ENCODE measurements around the gene ABCB1.

ABCB1 gene

GRCh38 chr7:87600130-87601124 is at the start of gene ABCB1:
Gene ABCB1, minus strand, starts transcription at chr7:87600884. Its CDS starts 700 bp downstream, at chr7:87600184.
- peak; percentile 88 for DNase-seq (ENCODE audit: low spot score)

- DNase-seq (ENCODE audit: low spot score), result no peak
Observed at GRCh38 chr7:87648316-87648715, 47.6 kb upstream of the ABCB1 start.

GRCh38 chr7:87645446-87645845 is 44.8 kb upstream of the ABCB1 start:
- no peak for DNase-seq (ENCODE audit: low spot score)

GRCh38 chr7:87635921-87636320 is 35.2 kb upstream of the ABCB1 start:
- no peak for DNase-seq (ENCODE audit: low spot score)

GRCh38 chr7:87628780-87629569 is 28.3 kb upstream of the ABCB1 start:
- peak; percentile 65 for DNase-seq (ENCODE audit: low spot score)

- no peak for DNase-seq (ENCODE audit: low spot score)
Observed at GRCh38 chr7:87627634-87627994, 26.9 kb upstream of the ABCB1 start.

GRCh38 chr7:87625101-87625500 is 24.4 kb upstream of the ABCB1 start:
- DNase-seq (ENCODE audit: low spot score), result no peak

GRCh38 chr7:87624628-87625027 is 23.9 kb upstream of the ABCB1 start:
- DNase-seq (ENCODE audit: low spot score), result peak; percentile 17

- DNase-seq (ENCODE audit: low spot score), result no peak
Observed at GRCh38 chr7:87615197-87615596, 14.5 kb upstream of the ABCB1 start.

GRCh38 chr7:87609916-87610315 is 9.2 kb upstream of the ABCB1 start:
- DNase-seq (ENCODE audit: low spot score), result no peak

GRCh38 chr7:87608431-87608830 is 7.7 kb upstream of the ABCB1 start:
- DNase-seq (ENCODE audit: low spot score), result peak; percentile 75

GRCh38 chr7:87604264-87604663 is 3.6 kb upstream of the ABCB1 start:
- DNase-seq (ENCODE audit: low spot score), result no peak

- peak; percentile 26 for DNase-seq (ENCODE audit: low spot score)
Observed at GRCh38 chr7:87599336-87599735, 1.3 kb downstream of the ABCB1 start.

- no peak for DNase-seq (ENCODE audit: low spot score)
Observed at GRCh38 chr7:87598234-87599009, 2.3 kb downstream of the ABCB1 start.

GRCh38 chr7:87596696-87597095 is 4.0 kb downstream of the ABCB1 start:
- DNase-seq (ENCODE audit: low spot score), result no peak

GRCh38 chr7:87596136-87596535 is 4.5 kb downstream of the ABCB1 start:
- DNase-seq (ENCODE audit: low spot score), result no peak

GRCh38 chr7:87592300-87592699 is 8.4 kb downstream of the ABCB1 start:
- no peak for DNase-seq (ENCODE audit: low spot score)

GRCh38 chr7:87591211-87591610 is 9.5 kb downstream of the ABCB1 start:
- no peak for DNase-seq (ENCODE audit: low spot score)

- no peak for DNase-seq (ENCODE audit: low spot score)
Observed at GRCh38 chr7:87590578-87590977, 10.1 kb downstream of the ABCB1 start.

GRCh38 chr7:87589631-87590030 is 11.1 kb downstream of the ABCB1 start:
- DNase-seq (ENCODE audit: low spot score), result no peak

GRCh38 chr7:87581723-87582122 is 19.0 kb downstream of the ABCB1 start:
- DNase-seq (ENCODE audit: low spot score), result no peak

GRCh38 chr7:87580636-87581035 is 20.0 kb downstream of the ABCB1 start:
- DNase-seq (ENCODE audit: low spot score), result peak; percentile 56
